Testis (tissue), 2 donors: ENCODE results near the gene GRIK1.

Experiments
- POLR2A ChIP-seq: fragments of 450-650 bp; IDR thresholded peaks from one replicate; pipeline ENCODE4 v1.6.1; 2017; ENCODE audit warnings: antibody characterized with exemption, mild to moderate bottlenecking, moderate library complexity
- TF ChIP-seq, protein P1 (sequence below), 3 experiments: fragments of 450-650 bp in 2 of 3; fragments of 200-600 bp in 1 of 3; sonication (generic) in 1 of 3; IDR thresholded peaks; one replicate each; pipeline ENCODE4 v1.5.1; 2016 to 2019; ENCODE audit warnings: antibody characterized with exemption in 3 of 3, mild to moderate bottlenecking in 2 of 3, moderate library complexity in 1 of 3

DNA sequence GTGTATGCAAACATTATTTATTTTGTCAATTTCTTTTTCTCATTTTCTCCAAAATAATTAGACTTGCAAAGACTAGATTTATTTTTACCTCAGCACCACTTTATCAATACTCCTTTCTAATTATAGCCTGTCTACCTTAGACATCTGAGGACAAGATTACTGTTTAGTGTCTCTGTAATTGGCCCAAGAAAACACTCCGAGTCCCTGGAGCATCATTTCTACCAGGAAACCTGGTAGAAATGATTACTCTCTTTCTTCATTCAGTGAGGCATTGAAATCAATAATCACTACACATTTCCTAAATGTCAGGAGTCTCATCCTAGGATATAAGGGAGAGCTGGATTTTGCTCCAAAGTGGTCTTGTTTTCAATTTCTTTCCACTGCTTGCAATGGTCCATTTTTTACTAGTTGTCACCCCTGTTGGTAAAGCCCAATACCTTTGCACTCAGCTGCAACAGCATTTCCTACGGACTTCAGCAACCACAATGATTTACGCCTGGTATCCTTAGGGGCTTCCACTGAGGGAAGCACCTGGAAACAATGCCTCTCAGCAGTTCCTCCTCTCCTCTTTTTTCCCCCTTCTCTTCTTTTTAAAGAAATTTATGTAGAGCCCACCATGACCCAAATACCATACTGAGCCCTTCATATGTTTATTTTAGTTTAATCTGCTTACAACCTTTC is 64.6 kb downstream of the GRIK1 start:
- TF ChIP-seq, protein P1, sequence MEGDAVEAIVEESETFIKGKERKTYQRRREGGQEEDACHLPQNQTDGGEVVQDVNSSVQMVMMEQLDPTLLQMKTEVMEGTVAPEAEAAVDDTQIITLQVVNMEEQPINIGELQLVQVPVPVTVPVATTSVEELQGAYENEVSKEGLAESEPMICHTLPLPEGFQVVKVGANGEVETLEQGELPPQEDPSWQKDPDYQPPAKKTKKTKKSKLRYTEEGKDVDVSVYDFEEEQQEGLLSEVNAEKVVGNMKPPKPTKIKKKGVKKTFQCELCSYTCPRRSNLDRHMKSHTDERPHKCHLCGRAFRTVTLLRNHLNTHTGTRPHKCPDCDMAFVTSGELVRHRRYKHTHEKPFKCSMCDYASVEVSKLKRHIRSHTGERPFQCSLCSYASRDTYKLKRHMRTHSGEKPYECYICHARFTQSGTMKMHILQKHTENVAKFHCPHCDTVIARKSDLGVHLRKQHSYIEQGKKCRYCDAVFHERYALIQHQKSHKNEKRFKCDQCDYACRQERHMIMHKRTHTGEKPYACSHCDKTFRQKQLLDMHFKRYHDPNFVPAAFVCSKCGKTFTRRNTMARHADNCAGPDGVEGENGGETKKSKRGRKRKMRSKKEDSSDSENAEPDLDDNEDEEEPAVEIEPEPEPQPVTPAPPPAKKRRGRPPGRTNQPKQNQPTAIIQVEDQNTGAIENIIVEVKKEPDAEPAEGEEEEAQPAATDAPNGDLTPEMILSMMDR (IDR thresholded peaks at IDR 0.05): no peak
- no peak for TF ChIP-seq POLR2A
